ENCODE measurements around the gene KHDC3L.
A peak's percentile ranks its signal among the peaks of the same experiment; 100 is the strongest.
"Not testable (repeated sequence)": the region's sequence is repeated elsewhere in the genome, so short reads cannot be mapped to it uniquely, and the experiment has no call there.

Gene KHDC3L

DNA sequence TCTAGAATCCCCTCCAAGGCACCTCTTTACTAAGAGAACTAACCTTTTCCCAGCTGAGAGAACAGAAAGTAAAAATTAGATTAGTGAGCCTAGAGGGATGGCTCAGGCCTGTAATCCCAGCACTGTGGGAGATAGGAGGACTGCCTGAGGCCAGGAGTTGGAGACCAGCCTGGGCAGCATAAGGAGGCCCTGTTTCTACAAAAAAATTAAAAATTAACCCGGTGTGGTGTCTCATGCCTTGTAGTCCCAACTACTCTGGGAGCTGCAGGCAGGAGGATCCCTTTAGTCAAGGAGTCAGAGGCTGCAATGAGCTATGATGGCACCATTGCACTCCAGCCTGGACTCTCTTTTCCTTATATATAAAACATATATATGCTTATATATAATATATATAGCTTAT is 12.8 kb downstream of the KHDC3L start:
- H3K14ac ChIP-seq (ENCODE audit: low read length) = no peak overlapping the region
- no peak overlapping the region for H3K18ac ChIP-seq (ENCODE audit: low read length)
- no peak overlapping the region for H4K12ac ChIP-seq (ENCODE audit: low read depth, low read length)
- H3K79me1 ChIP-seq (ENCODE audit: low read length) = no peaks in the 10 kb centered on the region
- H3K4ac ChIP-seq (ENCODE audit: low read depth, low read length) = no peak overlapping the region
- H3K4me2 ChIP-seq (ENCODE audit: low read length) = no peak overlapping the region
- H4K91ac ChIP-seq (ENCODE audit: low read depth, low read length) = no peak overlapping the region
- no peaks in the 10 kb centered on the region for H3K79me2 ChIP-seq (ENCODE audit: control insufficient read depth, insufficient read depth, low read length, poor library complexity)
- no peaks in the 10 kb centered on the region for H3K4me1 ChIP-seq (ENCODE audit: control insufficient read depth in 1 of 2, insufficient read depth in 2 of 2, low read length in 2 of 2)
- no peak for DNase-seq
- H3K9me3 ChIP-seq (ENCODE audit: insufficient read depth, low read depth, low read length) = peaks cover 6% of the 10 kb centered on the region
- no peak overlapping the region for H2AFZ ChIP-seq (ENCODE audit: insufficient read depth, low read length, poor library complexity)
- H3K36me3 ChIP-seq (ENCODE audit: control insufficient read depth in 1 of 2, insufficient read depth in 2 of 2, low read length in 2 of 2) = no peaks in the 10 kb centered on the region
- no CpG with 5 or more reads among the region's 1 CpG for WGBS (ENCODE audit: extremely low coverage, insufficient coverage, insufficient read length)
- H4K8ac ChIP-seq (ENCODE audit: low read depth, low read length) = no peak overlapping the region
- no peak overlapping the region for H3K23ac ChIP-seq (ENCODE audit: low read length)
- no peak overlapping the region for H3K9ac ChIP-seq (ENCODE audit: low read length)
- H3K4me3 ChIP-seq (ENCODE audit: low read depth, low read length) = no peak overlapping the region
- H3K27ac ChIP-seq (ENCODE audit: low read depth, low read length) = no peak overlapping the region
- H2BK12ac ChIP-seq (ENCODE audit: low read length) = no peak overlapping the region
- no peak overlapping the region for H2BK5ac ChIP-seq (ENCODE audit: low read depth, low read length, poor library complexity)
- H3K27me3 ChIP-seq (ENCODE audit: insufficient read depth, low read length) = no peaks in the 10 kb centered on the region
- H2BK120ac ChIP-seq (ENCODE audit: insufficient read depth, low read length, poor library complexity) = no peak overlapping the region
- no peak overlapping the region for H2AK5ac ChIP-seq (ENCODE audit: low read length)

DNA sequence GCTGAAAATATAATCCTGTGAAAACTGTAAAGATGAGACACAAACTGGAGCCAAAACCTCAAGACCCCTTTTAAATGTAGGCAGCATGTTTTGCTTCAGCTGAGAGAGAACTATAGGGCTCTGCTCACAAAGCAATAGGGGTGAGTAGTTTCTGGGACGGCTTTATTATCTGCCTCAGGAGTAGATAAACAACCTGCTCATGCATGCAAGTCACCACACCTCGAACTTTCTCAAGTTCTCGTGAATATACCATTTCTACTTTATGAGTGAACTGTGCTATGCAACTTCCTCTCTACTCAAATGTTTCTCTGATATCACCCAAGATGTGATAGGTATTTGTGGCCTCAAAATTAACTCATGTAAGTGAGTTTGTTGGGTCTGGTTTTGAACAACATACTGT is 14.8 kb downstream of the KHDC3L start:
- H2BK12ac ChIP-seq (ENCODE audit: low read length) = no peak overlapping the region
- no peak overlapping the region for H3K4me3 ChIP-seq (ENCODE audit: low read depth, low read length)
- H2BK5ac ChIP-seq (ENCODE audit: low read depth, low read length, poor library complexity) = no peak overlapping the region
- no peak overlapping the region for H4K8ac ChIP-seq (ENCODE audit: low read depth, low read length)
- H3K18ac ChIP-seq (ENCODE audit: low read length) = no peak overlapping the region
- H3K4ac ChIP-seq (ENCODE audit: low read depth, low read length) = no peak overlapping the region
- H3K14ac ChIP-seq (ENCODE audit: low read length) = no peak overlapping the region
- no peak overlapping the region for H4K91ac ChIP-seq (ENCODE audit: low read depth, low read length)
- no peak for DNase-seq
- no peak overlapping the region for H2BK120ac ChIP-seq (ENCODE audit: insufficient read depth, low read length, poor library complexity)
- no peaks in the 10 kb centered on the region for H3K27me3 ChIP-seq (ENCODE audit: insufficient read depth, low read length)
- H3K36me3 ChIP-seq (ENCODE audit: control insufficient read depth in 1 of 2, insufficient read depth in 2 of 2, low read length in 2 of 2) = no peaks in the 10 kb centered on the region
- peaks cover 4% of the 10 kb centered on the region for H3K9me3 ChIP-seq (ENCODE audit: insufficient read depth, low read depth, low read length)
- H2AK5ac ChIP-seq (ENCODE audit: low read length) = no peak overlapping the region
- H3K23ac ChIP-seq (ENCODE audit: low read length) = no peak overlapping the region
- H3K4me1 ChIP-seq (ENCODE audit: control insufficient read depth in 1 of 2, insufficient read depth in 2 of 2, low read length in 2 of 2) = no peaks in the 10 kb centered on the region
- no peak overlapping the region for H2AFZ ChIP-seq (ENCODE audit: insufficient read depth, low read length, poor library complexity)
- H3K9ac ChIP-seq (ENCODE audit: low read length) = no peak overlapping the region
- no CpG with 5 or more reads among the region's 3 CpGs for WGBS (ENCODE audit: extremely low coverage, insufficient coverage, insufficient read length)
- H3K79me1 ChIP-seq (ENCODE audit: low read length) = no peaks in the 10 kb centered on the region
- H4K12ac ChIP-seq (ENCODE audit: low read depth, low read length) = no peak overlapping the region
- no peak overlapping the region for H3K27ac ChIP-seq (ENCODE audit: low read depth, low read length)
- no peak overlapping the region for H3K4me2 ChIP-seq (ENCODE audit: low read length)
- no peaks in the 10 kb centered on the region for H3K79me2 ChIP-seq (ENCODE audit: control insufficient read depth, insufficient read depth, low read length, poor library complexity)

DNA sequence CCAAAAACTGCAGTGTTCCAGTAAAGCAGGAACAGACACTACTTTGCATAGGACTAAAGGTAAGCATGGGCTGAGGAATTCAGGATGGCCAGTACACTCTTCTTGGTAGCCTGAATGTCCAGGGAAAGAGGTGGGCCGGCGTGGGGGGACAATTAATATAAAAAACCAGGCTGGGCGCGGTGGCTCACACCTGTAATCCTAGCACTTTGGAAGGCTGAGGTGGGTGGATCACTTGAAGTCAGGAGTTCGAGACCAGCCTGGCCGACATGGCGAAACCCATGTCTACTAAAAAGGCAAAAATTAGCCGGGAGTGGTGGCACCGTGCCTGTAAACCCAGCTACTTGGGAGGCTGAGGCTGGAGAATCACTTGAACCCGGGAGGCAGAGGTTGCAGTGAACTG is 19.1 kb downstream of the KHDC3L start:
- not testable (repeated sequence) for DNase-seq; H3K14ac ChIP-seq (ENCODE audit: low read length); H3K79me2 ChIP-seq (ENCODE audit: control insufficient read depth, insufficient read depth, low read length, poor library complexity); H3K36me3 ChIP-seq (ENCODE audit: control insufficient read depth in 1 of 2, insufficient read depth in 2 of 2, low read length in 2 of 2); H3K4me3 ChIP-seq (ENCODE audit: low read depth, low read length); H3K27me3 ChIP-seq (ENCODE audit: insufficient read depth, low read length); H3K4me1 ChIP-seq (ENCODE audit: control insufficient read depth in 1 of 2, insufficient read depth in 2 of 2, low read length in 2 of 2); H3K9ac ChIP-seq (ENCODE audit: low read length); H3K4ac ChIP-seq (ENCODE audit: low read depth, low read length); H4K91ac ChIP-seq (ENCODE audit: low read depth, low read length); H2BK5ac ChIP-seq (ENCODE audit: low read depth, low read length, poor library complexity); H2AK5ac ChIP-seq (ENCODE audit: low read length); H3K9me3 ChIP-seq (ENCODE audit: insufficient read depth, low read depth, low read length); H2AFZ ChIP-seq (ENCODE audit: insufficient read depth, low read length, poor library complexity); H3K18ac ChIP-seq (ENCODE audit: low read length); H2BK12ac ChIP-seq (ENCODE audit: low read length); H3K23ac ChIP-seq (ENCODE audit: low read length); H3K27ac ChIP-seq (ENCODE audit: low read depth, low read length); H3K4me2 ChIP-seq (ENCODE audit: low read length); H4K8ac ChIP-seq (ENCODE audit: low read depth, low read length); H4K12ac ChIP-seq (ENCODE audit: low read depth, low read length); H3K79me1 ChIP-seq (ENCODE audit: low read length); H2BK120ac ChIP-seq (ENCODE audit: insufficient read depth, low read length, poor library complexity)
- WGBS (ENCODE audit: extremely low coverage, insufficient coverage, insufficient read length) = no CpG with 5 or more reads among the region's 10 CpGs

DNA sequence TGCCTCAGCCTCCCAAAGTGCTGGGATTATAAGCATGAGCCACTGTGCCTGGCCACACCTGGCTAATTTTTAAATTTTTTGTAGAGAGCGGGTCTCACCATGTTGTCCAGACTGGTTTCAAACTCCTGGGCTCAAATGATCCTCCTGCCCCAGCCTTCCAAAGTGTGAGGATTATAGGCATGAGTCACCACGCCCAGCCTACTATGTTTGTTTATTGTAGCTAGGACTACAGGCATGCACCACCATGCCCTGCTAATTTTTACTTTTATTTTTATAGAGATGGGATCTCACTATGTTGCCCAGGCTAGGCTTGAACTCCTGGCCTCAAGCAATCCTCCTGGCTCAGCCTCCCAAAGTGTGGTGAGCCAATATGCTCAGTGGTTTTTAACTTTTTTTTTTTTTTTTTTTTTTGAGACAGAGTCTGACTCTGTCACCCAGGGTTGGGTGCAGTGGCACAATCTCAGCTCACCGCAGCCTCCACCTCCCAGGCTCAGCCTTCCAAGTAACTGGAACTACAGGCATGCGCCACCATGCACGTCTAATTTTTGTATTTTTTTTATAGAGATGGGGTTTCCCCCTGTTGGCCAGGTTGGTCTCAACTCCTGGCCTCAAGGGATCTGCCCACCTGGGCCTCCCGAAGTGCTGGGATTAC is 20.1 kb downstream of the KHDC3L start:
- Histone ChIP-seq H3K4me1 (ENCODE audit: control insufficient read depth in 1 of 2, insufficient read depth in 2 of 2, low read length in 2 of 2) (no peaks in the 10 kb centered on the region), H4K12ac (ENCODE audit: low read depth, low read length) (no peak overlapping the region), H3K36me3 (ENCODE audit: control insufficient read depth in 1 of 2, insufficient read depth in 2 of 2, low read length in 2 of 2) (no peaks in the 10 kb centered on the region), H2AFZ (ENCODE audit: insufficient read depth, low read length, poor library complexity) (no peak overlapping the region), H3K79me2 (ENCODE audit: control insufficient read depth, insufficient read depth, low read length, poor library complexity) (no peaks in the 10 kb centered on the region), H2AK5ac (ENCODE audit: low read length) (no peak overlapping the region), H3K9me3 (ENCODE audit: insufficient read depth, low read depth, low read length) (no peaks in the 10 kb centered on the region), H3K27ac (ENCODE audit: low read depth, low read length) (no peak overlapping the region), H3K4me3 (ENCODE audit: low read depth, low read length) (no peak overlapping the region), H3K18ac (ENCODE audit: low read length) (no peak overlapping the region), H3K14ac (ENCODE audit: low read length) (no peak overlapping the region), H3K23ac (ENCODE audit: low read length) (no peak overlapping the region), H4K91ac (ENCODE audit: low read depth, low read length) (no peak overlapping the region), H3K4ac (ENCODE audit: low read depth, low read length) (no peak overlapping the region), H2BK5ac (ENCODE audit: low read depth, low read length, poor library complexity) (no peak overlapping the region), H3K27me3 (ENCODE audit: insufficient read depth, low read length) (no peaks in the 10 kb centered on the region), H4K8ac (ENCODE audit: low read depth, low read length) (no peak overlapping the region), H2BK120ac (ENCODE audit: insufficient read depth, low read length, poor library complexity) (no peak overlapping the region), H3K79me1 (ENCODE audit: low read length) (no peaks in the 10 kb centered on the region), H2BK12ac (ENCODE audit: low read length) (no peak overlapping the region), H3K4me2 (ENCODE audit: low read length) (no peak overlapping the region), H3K9ac (ENCODE audit: low read length) (no peak overlapping the region)
- DNase-seq = peak; percentile 89 to 96
- no CpG with 5 or more reads among the region's 6 CpGs for WGBS (ENCODE audit: extremely low coverage, insufficient coverage, insufficient read length)
